ENCODE data around the gene MAB21L4.
"Not testable (repeated sequence)": the region's sequence is repeated elsewhere in the genome, so short reads cannot be mapped to it uniquely, and the experiment has no call there.

The MAB21L4 gene

GRCh38 chr2:240847817-240848216 lies 48.1 kb downstream of the MAB21L4 start:
- H3K27ac ChIP-seq = no peak overlapping the region
- TF ChIP-seq ZFX (IDR thresholded peaks at IDR 0.05; ENCODE audit: borderline replicate concordance) (no peak), CTCF (IDR thresholded peaks at IDR 0.05) (no peak)

- TF ChIP-seq CTCF (IDR thresholded peaks at IDR 0.05) = no peak
- TF ChIP-seq ZFX (IDR thresholded peaks at IDR 0.05; ENCODE audit: borderline replicate concordance) = no peak
Observed at GRCh38 chr2:240846873-240847595, 48.9 kb downstream of the MAB21L4 start.

GRCh38 chr2:240846309-240846708 lies 49.6 kb downstream of the MAB21L4 start:
- not testable (repeated sequence) for H3K27ac ChIP-seq

More at GRCh38 chr2:240846873-240847595, 48.9 kb downstream of the MAB21L4 start:
- no peak overlapping the region for H3K27ac ChIP-seq

GRCh38 chr2:240840435-240841060 lies 55.4 kb downstream of the MAB21L4 start:
- no peak for TF ChIP-seq ZFX (IDR thresholded peaks at IDR 0.05; ENCODE audit: borderline replicate concordance)
- peak; percentile 80 for TF ChIP-seq CTCF (IDR thresholded peaks at IDR 0.05)
- H3K27ac ChIP-seq = no peak overlapping the region

- no peak overlapping the region for H3K27ac ChIP-seq
- no peak for TF ChIP-seq CTCF (IDR thresholded peaks at IDR 0.05)
- TF ChIP-seq ZFX (IDR thresholded peaks at IDR 0.05; ENCODE audit: borderline replicate concordance) = no peak
Observed at GRCh38 chr2:240839152-240840143, 56.5 kb downstream of the MAB21L4 start.

DNA sequence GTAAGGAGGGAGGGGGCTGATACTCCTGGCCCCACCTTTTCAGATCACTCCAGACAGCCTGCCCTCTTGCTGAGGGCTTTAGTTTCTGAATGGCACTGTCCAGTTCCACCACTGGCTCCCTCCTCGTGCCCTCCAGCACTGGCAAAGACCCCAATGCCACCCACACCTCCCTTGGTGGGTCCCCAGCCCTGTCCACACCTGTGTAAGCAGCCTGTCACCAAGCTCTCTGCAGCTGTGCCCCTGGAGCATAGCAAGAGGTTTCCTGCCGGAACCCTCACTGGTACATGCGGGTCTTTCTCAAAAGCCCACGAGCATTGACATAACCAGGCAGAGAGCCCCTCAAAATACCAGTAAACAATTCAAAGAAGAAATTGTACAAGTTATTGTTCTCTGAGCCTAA lies 58.3 kb downstream of the MAB21L4 start:
- TF ChIP-seq ZFX (IDR thresholded peaks at IDR 0.05; ENCODE audit: borderline replicate concordance) (no peak), CTCF (IDR thresholded peaks at IDR 0.05) (no peak)
- no peak overlapping the region for H3K27ac ChIP-seq

DNA sequence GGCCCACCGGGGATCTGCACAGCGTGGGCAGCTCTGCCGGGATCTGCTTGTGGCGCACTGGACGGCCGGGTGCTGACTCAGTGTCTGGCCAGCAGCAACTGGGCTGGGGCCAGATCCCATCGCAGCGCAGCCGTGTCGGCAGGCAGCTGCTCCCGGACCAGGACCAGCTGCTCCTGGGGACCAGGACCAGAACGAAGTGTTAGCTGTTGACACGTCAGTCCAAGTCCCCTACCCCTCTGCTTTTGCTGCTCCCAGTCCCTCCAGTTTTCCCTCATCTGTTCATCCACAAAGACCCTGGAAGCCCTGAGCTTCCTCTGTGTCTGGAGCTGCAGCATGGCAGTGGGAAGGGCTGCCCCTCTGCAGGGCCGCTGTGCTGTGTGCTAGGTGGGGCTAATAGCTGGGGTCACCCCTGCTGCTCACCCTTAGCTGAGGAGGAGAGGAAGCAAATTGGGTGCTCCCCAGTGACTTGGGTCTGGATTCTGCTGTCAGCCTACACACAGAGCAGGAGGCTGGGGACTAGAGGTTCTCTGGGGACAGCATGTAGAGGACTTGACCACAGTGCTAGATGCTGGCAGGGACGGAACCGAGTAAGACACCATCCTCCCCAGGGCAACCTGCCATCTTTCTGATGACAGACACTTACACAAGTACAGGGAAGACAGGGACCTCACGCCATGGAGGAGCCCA lies 59.0 kb downstream of the MAB21L4 start:
- no peak overlapping the region for H3K27ac ChIP-seq
- no peak for TF ChIP-seq ZFX (IDR thresholded peaks at IDR 0.05; ENCODE audit: borderline replicate concordance)
- no peak for TF ChIP-seq CTCF (IDR thresholded peaks at IDR 0.05)

All from 22Rv1 (cell line).